ENCODE data around the gene DCAF11.

Gene DCAF11

GRCh38 chr14:24072881-24073877 lies 41.4 kb upstream of the DCAF11 start:
- no peak for DNase-seq (ENCODE audit: low read depth)
- TF ChIP-seq CTCF (IDR thresholded peaks at IDR 0.05; ENCODE audit: low read depth, low read length, missing control alignments), result no peak
- no peak overlapping the region for H3K4me3 ChIP-seq (ENCODE audit: low read depth, low read length)
- in situ Hi-C loops (cut with HindIII; ENCODE audit: low sequenced_read_pairs), result no loop called here

- in situ Hi-C loops (cut with HindIII; ENCODE audit: low sequenced_read_pairs), result no loop called here
- DNase-seq (ENCODE audit: low read depth), result no peak
- TF ChIP-seq CTCF (IDR thresholded peaks at IDR 0.05; ENCODE audit: low read depth, low read length, missing control alignments), result no peak
- no peak overlapping the region for H3K4me3 ChIP-seq (ENCODE audit: low read depth, low read length)
These were observed 39.7 kb upstream of the DCAF11 start for GRCh38 chr14:24074625-24075484.

- DNase-seq (ENCODE audit: low read depth), result no peak
- in situ Hi-C loops (cut with HindIII; ENCODE audit: low sequenced_read_pairs), result no loop called here
- H3K4me3 ChIP-seq (ENCODE audit: low read depth, low read length), result no peak overlapping the region
- TF ChIP-seq CTCF (IDR thresholded peaks at IDR 0.05; ENCODE audit: low read depth, low read length, missing control alignments), result no peak
These were observed 38.9 kb upstream of the DCAF11 start for GRCh38 chr14:24075485-24076301.

- in situ Hi-C loops (cut with HindIII; ENCODE audit: low sequenced_read_pairs), result no loop called here
- no peak overlapping the region for H3K4me3 ChIP-seq (ENCODE audit: low read depth, low read length)
- no peak for DNase-seq (ENCODE audit: low read depth)
- TF ChIP-seq CTCF (IDR thresholded peaks at IDR 0.05; ENCODE audit: low read depth, low read length, missing control alignments), result no peak
These were observed 38.3 kb upstream of the DCAF11 start for GRCh38 chr14:24076302-24076601.

GRCh38 chr14:24077086-24077485 lies 37.5 kb upstream of the DCAF11 start:
- H3K4me3 ChIP-seq (ENCODE audit: low read depth, low read length), result no peak overlapping the region
- no peak for TF ChIP-seq CTCF (IDR thresholded peaks at IDR 0.05; ENCODE audit: low read depth, low read length, missing control alignments)
- DNase-seq (ENCODE audit: low read depth), result no peak
- in situ Hi-C loops (cut with HindIII; ENCODE audit: low sequenced_read_pairs), result no loop called here

GRCh38 chr14:24078146-24078545 lies 36.4 kb upstream of the DCAF11 start:
- DNase-seq (ENCODE audit: low read depth), result no peak
- no peak overlapping the region for H3K4me3 ChIP-seq (ENCODE audit: low read depth, low read length)
- in situ Hi-C loops (cut with HindIII; ENCODE audit: low sequenced_read_pairs), result no loop called here
- TF ChIP-seq CTCF (IDR thresholded peaks at IDR 0.05; ENCODE audit: low read depth, low read length, missing control alignments), result no peak
